Iris pigment epithelial cell (primary cell): Measurements from ENCODE around the gene MRPL24.

ENCODE experiments used
- DNase-seq: peaks from one replicate; pipeline ENCODE4 v3.0.0-alpha.2; 2011; ENCODE audit warnings: low read depth

Gene MRPL24

GRCh38 chr1:156709757-156710489 lies 31.0 kb downstream of the MRPL24 start:
- DNase-seq, result no peak

DNA sequence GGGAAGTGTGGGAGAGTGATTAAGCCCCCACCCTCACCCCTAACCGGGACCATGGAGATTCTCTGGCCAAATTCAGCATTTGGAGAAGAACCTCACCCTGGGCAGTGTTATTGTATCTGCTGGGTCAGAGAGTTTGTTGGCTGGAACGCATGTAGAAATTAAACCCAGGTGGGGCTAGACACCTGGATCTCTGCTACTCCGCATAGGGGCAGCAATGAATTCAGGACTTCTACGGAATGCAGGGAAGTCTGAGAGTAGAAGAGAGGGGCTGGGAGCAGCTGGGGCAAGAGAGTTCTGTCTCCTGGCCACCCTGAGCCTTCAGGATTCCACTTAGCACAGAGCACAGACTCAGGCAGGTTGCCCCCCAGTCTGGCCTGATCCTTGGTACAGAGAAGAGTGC lies 31.9 kb downstream of the MRPL24 start:
- no peak for DNase-seq

- no peak for DNase-seq
Measured at GRCh38 chr1:156708218-156708661, 32.6 kb downstream of the MRPL24 start.

DNA sequence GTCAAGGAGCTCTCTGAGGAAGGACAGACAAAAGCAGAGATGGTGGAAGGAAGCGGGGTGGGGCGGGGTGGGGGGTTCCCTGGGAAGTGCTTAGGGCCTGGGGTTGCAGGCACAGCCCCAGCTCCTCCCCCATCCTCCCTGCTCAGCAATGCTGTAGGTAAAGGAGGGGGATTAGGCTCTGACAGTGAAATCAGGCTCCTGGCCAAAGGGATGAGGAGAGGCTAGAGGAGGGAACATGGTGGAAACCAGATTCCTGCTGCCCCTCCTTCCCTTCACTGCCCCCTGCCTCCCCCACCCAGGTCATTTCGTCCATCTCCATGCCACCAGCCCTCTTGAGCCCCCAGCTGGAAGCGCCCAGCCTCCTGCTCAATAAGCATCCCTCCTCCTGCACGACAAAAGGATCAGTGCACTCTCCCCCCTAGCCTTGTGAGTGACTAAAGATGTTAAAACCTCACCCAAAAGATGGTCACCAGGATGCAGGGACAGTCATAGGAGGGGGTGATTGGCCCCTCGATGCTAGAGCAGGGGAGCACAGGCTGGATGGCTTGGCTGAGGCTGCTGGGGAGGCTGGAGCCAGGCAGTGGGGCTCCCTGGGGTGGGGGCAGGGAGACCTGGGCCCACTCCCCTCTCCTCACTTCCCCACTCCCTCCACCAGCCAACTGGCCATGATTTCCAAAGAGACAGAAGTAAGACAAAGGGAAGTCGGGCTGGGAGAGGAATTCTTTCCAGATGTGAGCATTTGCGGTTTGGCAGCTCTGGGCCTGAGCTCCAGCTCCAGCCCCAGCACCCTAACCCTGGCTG lies 33.3 kb downstream of the MRPL24 start:
- DNase-seq, result no peak

DNA sequence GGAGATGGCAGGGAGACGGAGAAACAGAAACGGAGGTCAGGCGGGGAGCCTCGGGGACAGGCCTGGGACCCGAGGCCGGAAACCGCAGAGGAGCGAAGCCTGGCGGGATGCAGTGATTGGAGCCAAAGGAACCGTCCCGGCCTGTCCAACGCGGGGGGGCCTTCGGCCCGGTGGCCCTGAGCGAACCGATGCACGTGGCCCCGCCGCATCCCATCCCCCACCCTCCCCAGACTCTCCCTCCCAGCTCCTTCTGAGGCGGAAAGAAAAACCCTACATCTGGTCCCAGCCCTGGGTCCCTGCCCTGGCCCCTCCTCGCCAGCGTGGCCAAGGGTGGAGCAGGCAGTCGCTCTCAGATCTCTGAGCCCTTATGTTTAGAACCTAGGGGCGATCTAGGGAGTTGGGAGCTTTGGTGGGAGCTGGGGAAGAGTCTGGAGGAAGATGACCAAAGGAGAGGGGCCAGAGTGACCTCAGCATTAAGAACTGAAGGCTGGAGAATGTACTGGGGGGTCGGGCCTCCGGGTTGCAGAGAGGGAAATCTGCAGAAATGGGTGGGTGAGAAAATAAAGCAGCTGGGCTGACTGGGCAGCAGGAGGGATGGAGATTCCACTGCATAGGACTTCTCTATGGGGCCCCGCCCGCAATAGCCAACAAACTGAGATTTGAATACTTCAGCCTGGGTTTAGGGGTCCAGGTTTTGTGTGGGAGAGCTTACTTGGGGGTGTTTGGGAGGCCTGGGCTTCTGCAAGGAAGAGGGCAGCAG lies 34.1 kb downstream of the MRPL24 start:
- DNase-seq, result no peak

GRCh38 chr1:156705918-156706656 lies 34.8 kb downstream of the MRPL24 start:
- DNase-seq, result no peak

DNA sequence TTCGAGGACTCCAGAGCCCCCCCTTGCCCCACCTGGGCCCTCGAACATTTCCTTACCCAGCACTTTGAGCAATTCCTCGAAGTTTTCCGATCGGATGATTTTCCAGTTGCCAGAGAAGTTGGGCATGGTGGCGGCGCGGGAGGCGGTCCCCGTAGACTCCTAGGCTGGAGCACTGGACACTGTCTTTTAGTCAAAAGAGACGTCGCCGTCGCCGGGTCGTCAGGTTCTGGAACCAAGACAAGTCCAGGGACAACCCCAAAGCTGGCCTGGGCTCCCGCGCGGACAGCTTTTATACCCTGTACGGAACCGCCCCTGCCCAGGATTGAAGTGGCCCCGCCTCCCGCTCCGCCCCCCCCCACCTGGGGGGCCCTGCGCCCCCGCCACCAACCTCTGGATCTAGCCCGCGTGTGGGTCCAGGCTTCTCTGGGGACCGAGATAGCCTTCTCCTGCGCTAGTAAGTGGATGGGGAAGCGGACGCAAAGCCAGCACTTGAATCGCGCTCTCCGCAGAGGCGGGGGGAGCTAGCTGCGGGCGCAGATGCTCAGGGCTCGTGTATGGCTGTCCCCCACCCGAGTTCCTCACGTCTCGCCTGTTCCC lies 35.5 kb downstream of the MRPL24 start, which contains the start of gene CRABP2:
Gene CRABP2 (minus strand): TSS at position 263 of the 597 bp plus-strand sequence. CDS start 137 bp downstream, at position 126.
- DNase-seq, result no peak

- peak; percentile 62 for DNase-seq
Measured at GRCh38 chr1:156704930-156705320, 36.0 kb downstream of the MRPL24 start.

- DNase-seq, result no peak
Measured at GRCh38 chr1:156704166-156704711, 36.6 kb downstream of the MRPL24 start.

- no peak for DNase-seq
Measured at GRCh38 chr1:156703741-156704140, 37.1 kb downstream of the MRPL24 start.

GRCh38 chr1:156703336-156703735 lies 37.6 kb downstream of the MRPL24 start:
- no peak for DNase-seq

DNA sequence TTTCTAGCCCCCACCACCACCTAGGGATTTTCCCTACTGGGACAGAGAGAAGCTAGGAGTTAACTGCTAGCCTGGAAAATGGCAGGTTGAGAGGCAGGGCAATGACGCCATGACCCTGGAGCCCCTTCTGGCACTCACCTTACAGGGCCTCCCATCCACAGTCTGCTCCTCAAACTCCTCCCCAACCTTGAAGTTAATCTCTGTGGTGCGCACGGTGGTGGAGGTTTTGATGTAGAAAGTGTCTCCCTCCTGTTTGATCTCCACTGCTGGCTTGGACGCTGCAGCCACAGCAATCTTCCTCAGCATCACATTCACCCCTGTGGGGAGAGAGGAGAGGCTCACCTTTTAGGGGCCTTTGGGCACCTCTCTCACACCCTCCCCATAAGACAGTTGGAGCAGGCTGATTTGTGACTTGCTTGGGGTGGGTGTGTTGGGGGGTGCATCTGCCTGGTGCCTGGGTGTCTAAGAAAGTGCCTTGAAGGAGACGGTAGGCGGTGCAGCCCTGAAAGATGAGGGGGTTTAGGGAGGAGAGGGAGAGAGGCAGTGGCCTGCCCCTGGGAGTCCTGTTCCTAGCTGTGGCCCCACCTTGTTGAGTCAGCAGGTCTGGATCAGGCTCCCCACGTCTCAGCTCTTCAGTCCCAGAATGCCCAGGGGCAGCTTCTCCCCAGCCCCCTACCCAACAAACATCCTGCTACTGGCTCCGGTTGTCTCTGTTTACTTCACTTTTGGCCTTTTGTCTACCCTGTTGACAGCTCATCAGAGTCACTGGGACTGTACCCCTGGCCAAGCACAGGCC lies 40.0 kb downstream of the MRPL24 start:
- DNase-seq, result no peak

DNA sequence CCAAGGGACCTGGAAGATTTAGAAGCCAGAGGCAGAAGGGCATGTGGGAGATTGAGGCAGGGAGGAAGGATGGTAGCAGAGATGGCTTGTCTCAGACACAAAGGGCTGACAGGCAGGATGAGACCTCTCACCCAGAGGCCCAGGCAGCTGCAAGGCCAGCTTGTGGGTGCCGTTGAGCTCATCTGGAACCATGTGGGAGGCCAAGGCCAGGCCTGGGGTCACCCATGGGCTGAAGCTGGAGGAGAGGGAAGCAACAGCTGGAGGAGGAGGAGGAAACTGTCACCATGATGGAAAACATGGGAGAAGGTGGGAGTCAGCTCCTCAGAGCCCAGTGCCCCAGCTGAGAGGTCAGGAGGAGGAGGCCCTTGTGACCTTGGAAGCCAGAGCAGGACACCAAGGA lies 41.9 kb downstream of the MRPL24 start:
- no peak for DNase-seq

DNA sequence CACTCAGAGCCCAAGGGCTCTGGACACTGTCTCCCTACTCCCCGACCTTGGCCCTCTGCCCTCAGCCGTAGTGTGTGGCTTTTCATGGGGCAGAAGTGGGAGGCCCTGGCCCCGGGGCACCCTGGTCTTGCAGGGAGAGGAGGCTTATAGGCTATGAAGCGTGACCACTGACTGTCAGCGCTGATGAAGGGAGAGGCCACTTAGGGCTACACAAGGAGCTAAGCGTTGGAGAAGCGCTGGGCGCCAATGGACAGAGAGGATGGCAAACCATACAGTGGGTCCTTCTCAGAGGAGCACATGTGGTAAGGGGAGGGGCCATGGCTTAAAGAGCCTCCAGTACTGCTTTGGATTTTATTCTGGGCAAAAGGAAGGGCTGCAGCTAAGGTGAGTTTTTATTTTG lies 43.4 kb downstream of the MRPL24 start:
- no peak for DNase-seq

- no peak for DNase-seq
Measured at GRCh38 chr1:156696755-156697154, 44.1 kb downstream of the MRPL24 start.

DNA sequence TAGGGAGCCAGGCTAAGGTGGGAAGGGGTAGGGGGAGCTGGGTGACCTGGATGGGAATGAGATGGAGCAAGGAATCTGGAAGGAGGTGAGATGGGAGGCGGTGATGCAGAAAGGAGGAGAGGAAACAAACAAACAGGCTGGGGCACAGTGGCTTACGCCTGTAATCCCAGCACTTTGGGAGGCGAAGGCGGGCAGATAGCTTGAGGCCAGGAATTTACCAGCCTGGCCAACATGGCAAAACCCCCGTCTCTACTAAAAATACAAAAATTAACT lies 46.3 kb downstream of the MRPL24 start:
- no peak for DNase-seq

- DNase-seq, result no peak
Measured at GRCh38 chr1:156693848-156694689, 46.8 kb downstream of the MRPL24 start.

GRCh38 chr1:156692925-156693847 lies 47.7 kb downstream of the MRPL24 start:
- DNase-seq, result no peak
